NCI-H2107 treated with DMSO at 0.1 percent for 48 hours (cell line): Measurements from ENCODE around the gene ATP13A2.
A peak's percentile ranks its signal among the peaks of the same experiment; 100 is the strongest.
"Not testable (repeated sequence)": the region's sequence is repeated elsewhere in the genome, so short reads cannot be mapped to it uniquely, and the experiment has no call there.

Experiments used
- DNase-seq: peaks from one replicate; lab custom pipeline; 2025; ENCODE audit not compliant: unreplicated experiment; lab: John Stamatoyannopoulos, UW

Gene ATP13A2

DNA sequence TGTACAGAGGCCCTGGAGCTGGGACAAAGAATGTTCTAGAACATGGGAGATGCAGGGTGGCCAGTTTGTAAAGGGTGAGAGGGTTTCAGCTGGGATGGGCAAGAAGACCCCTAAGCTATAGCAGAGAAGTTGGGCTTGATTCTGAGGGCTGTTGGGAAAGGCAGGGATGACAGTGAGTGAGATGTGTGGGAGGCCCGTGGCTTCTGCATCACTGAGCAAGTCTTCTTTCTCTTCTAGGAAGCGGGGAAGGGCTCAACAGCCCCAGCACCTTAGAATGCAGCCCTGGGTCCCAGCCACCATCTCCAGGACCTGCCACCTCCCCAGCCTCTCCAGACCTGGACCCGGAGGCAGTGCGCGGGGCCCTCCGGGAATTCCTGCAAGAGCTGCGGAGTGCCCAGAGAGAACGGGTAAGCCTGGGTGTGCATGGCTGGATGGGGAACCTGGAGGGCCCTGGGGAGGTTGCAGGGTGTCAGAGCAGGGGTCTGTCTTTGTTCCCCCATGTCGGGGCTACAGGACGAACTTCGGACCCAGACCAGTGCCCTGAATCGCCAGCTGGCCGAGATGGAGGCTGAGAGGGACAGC, 46.2 kb downstream of the ATP13A2 start:
- no peak for DNase-seq

DNA sequence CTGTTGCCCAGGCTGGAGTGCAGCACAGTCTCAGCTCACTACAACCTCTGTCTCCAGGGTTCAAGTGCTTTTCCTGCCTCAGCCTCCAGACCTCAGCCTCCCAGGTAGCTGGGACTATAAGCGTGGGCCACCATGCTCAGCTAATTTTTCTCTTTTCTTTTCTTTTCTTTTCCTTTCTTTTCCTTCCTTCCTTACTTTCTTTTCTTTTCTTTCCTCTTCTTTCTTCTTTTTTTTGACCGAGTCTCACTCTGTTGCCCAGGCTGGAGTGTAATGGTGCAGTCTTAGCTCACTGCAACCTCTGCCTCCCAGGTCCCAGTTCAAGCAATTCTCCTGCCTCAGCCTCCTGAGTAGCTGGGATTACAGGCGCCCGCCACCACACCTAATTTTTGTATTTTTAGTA, 47.6 kb downstream of the ATP13A2 start:
- DNase-seq, result not testable (repeated sequence)

DNA sequence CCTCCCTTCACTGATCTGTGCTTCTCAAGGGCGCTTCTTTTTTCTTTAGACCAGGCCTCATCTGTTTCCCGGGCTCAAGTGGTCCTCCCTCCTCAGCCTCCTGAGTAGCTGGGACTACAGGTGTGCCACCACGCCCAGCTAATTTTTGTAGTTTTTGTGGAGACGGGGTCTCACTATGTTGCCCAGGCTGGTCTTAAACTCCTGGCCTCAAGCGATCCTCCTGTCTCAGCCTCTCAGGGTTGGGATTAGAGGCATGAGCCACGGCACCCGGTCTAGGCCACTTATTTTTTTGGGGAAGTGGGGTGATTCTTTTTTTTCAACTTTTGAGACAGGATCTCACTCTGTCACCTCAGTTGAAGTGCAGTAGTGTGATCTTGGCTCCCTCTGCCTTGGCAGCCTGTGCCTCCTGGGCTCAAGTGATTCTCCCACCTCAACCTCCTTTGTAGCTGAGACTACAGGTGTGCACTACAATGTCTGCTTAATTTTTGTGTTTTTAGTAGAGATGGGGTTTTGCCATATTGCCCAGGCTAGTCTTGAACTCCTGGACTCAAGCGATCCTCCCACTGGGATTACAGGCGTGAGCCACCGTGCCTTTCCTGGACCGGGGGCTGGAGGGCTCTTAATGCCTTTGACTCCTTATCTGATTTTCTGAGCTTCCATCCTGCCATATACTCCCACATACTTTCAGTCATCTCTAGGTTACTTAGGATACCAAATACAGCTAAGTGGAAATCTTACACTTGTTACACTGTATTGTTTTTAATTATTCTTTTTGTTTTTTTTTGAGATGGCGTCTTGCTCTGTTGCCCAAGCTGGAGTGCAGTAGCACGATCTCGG, 50.2 kb downstream of the ATP13A2 start:
- DNase-seq, result no peak

DNA sequence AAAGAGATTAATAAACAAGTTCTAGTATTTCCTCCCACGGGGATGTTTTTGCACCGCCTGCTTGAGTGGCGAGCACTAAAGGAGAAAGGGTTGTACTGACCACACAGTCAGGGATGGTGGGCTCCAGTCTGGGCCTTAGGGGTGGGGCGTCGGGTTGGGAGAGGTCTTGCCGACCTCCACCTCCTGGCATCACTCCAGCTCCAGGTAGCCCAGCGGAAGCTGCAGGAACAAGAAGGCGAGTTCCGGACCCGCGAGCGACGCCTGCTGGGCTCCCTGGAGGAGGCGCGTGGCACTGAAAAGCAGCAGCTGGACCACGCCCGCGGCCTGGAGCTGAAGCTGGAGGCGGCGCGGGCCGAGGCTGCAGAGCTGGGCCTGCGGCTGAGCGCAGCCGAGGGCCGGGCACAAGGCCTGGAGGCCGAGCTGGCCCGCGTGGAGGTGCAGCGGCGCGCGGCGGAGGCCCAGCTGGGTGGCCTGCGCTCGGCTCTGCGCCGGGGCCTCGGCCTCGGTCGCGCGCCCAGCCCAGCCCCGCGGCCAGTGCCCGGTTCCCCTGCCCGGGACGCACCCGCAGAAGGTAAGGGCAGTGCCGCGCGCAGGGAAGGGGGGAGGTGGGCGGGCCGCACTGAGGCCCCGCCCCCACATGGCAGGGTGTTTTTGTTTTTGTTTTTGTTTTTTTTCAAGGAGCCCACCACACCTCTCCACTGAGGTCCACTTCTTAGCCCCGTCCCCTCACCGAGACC, 51.0 kb downstream of the ATP13A2 start:
- peak; percentile 19 for DNase-seq

DNA sequence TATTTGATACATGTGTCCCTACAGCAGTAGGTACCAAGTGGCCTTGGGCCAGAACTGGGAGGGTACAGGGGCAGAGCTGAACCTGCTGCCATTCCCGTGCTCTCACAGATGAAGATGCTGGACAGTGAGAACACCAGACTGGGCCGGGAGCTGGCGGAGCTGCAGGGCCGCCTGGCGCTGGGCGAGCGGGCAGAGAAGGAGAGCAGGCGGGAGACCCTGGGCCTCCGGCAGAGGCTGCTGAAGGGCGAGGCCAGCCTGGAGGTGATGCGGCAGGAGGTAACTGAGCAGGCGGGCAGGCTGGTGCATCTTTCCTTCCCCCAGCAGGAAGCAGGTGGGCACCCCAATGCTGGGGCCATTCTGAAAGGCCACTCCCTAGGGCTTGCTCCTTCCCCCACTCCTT, 53.3 kb downstream of the ATP13A2 start:
- DNase-seq, result no peak

DNA sequence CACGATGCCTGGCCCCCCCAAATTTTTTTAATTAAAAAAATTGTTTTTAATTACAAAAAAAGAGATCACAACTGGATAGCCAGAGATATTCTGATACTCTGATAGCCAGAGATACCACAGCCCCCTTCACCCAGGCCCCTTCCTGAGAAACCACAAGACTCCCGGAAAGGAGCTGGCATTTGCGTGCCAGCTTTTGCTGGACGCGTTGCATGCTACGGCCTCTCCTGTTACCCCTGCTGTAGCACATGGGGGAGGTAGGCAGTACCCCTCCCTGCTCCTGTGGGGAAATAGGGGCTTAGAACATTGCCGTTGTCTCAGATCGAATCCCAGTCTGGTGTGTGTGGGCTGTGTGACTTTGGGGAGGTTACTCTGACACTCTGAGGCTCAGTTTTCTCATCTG, 54.0 kb downstream of the ATP13A2 start:
- DNase-seq, result no peak

DNA sequence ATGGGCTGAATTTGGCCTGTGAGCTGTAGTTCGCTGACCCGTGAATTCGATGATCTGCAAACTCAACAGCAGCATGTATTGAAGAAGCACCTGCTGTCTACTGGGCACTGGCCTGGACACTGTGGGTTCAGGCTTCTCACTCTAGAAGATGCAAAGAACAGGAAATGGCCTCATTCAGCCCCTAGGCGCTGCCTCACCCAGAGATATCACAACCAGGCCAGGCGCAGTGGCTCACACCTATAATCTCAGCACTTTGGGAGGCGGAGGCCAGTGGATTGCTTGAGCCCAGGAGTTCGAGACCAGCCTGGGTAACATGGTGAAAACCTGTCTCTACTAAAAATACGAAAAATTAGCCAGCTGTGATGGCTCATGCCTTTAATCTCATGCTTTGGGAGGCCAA, 55.0 kb downstream of the ATP13A2 start:
- no peak for DNase-seq

DNA sequence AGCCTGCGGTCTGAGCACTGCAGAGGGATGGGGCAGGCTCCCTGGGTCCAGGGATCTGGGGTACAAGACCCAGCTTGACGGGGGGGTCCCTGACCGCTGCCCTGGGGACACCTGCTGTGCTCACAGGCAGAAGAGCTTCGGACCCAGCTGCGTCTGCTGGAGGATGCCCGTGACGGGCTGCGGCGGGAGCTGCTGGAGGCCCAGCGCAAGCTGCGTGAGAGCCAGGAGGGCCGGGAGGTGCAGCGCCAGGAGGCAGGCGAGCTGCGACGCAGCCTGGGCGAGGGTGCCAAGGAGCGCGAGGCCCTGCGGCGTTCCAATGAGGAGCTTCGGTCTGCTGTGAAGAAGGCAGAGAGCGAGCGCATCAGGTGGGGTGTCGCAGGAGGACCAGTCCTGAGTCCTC, 56.5 kb downstream of the ATP13A2 start:
- DNase-seq, result no peak

DNA sequence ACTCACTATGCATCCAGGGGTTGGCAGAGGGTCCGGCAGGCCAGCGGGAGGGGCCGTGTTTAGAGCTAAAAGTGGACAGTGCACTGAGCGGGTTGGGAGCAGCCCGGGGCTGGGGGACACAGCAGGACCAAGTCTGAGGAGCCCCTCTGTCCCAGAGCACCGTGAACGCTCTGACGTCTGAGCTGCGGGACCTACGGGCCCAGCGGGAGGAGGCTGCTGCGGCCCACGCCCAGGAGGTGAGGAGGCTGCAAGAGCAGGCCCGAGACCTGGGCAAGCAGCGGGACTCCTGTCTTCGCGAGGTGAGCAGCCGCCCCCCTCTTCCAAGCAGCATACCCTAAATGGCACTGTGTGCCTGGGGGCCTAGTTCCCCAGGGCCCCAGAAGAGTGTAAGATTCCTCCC, 57.1 kb downstream of the ATP13A2 start:
- no peak for DNase-seq

DNA sequence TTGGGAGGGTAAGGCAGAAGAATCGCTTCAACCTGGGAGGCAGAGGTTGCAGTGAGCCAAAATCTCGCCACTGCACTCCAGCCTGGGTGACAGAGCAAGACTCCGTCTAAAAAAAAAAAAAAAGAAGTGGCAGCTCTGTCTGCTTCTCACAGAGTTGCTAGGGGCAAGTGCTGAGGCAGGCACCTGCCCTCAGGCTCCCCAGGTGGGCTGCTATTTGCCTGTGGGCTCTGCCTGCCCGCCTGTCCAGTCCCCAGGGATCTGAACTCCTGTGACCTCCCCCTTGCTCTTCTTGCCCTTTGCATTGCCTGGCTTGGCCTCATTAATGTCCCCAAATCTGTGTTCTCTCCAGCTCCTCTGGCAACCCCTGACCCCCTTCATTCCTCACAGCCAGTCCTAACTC, 59.4 kb downstream of the ATP13A2 start:
- DNase-seq, result not testable (repeated sequence)

DNA sequence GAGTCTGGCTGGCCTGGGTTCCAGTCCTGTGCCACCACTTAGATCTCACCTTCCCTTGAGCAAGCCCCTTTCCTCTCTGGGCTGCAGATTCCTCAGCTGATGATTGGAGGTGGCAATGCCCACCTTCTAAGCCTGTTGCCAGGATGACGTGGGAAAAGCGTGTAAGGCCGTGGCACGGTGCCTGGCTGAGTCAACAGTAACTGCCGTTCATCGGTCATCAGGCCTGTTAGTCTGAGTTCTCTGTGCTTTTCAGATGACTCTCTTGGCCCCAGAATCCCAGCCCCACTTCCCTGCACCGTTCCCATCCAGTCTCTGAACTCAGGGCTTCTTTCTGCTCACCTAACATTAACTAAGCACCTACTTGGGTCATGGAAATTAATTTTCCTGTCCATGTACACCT, 62.7 kb downstream of the ATP13A2 start:
- not testable (repeated sequence) for DNase-seq

DNA sequence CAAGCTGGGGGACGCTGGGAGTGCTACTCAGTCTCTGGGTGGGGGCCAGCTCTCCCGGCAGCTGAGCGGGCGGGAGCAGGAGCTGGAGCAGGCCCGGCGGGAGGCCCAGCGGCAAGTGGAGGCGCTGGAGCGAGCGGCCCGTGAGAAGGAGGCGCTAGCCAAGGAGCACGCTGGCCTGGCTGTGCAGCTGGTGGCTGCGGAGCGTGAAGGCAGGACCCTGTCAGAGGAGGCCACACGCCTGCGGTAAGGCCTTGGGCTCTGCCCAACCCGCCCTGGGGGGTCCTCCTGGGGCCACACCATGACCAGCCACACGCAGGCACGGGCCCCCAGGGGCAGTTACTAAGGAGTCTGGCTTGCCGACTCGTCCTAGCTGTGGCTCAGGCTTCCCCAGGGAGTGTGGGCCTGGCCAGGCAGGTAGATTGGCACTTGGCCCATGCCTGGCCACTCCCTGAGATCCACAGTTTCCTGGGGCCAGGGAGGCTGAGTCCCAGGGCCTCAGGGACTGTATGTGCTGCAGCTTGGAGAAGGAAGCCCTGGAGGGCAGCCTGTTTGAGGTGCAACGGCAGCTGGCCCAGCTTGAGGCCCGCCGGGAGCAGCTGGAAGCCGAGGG, 63.3 kb downstream of the ATP13A2 start:
- peak; percentile 78 for DNase-seq

DNA sequence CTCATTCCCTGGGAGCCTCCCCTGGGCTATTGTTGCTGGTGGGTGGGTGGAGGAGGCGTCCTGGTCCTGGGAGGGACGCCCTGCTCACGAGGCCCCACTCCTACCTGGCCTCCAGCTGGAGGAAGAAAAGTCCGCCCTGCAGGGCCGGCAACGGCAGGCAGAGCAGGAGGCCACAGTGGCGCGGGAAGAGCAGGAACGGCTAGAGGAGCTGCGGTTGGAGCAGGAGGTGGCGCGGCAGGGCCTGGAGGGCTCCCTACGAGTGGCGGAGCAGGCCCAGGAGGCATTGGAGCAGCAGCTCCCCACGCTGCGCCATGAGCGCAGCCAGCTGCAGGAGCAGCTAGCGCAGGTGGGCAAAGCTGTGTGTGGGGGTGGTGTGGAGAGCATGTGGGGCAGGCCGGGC, 65.1 kb downstream of the ATP13A2 start:
- DNase-seq, result no peak

DNA sequence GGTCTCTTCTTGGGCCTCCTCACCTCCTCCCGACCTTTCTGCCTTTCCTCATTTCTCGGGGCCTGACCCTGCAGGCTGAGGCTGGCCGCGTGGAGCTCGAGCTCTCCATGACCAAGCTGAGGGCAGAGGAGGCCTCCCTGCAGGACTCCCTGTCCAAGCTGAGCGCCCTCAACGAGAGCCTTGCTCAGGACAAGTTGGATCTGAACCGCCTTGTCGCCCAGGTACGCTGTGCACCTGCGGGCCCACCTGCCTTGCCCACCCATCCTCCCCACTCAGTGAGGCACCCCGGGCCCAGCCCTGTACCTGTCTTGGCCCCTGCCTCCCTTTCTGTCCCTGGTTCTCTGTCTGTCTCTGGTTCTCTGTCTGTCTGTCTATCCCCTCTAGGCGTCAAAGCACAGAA, 65.5 kb downstream of the ATP13A2 start:
- not testable (repeated sequence) for DNase-seq

DNA sequence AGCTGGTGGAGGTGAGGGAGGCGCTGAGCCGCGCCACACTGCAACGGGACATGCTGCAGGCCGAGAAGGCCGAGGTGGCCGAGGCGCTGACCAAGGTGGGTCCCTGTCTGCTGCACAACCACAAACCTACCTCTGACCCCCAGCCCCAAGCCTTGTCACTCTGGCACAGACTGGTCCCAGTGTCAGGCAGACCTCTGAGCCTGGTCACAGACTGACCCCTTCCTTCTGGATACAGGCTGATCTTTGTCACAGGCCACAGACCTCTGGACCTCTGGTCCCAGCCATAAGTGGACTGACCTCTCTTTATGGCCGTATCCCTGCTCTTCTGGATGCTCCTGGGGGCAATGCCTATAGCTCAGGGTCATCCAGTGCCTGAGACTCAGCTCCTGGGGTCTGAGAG, 66.2 kb downstream of the ATP13A2 start:
- not testable (repeated sequence) for DNase-seq

DNA sequence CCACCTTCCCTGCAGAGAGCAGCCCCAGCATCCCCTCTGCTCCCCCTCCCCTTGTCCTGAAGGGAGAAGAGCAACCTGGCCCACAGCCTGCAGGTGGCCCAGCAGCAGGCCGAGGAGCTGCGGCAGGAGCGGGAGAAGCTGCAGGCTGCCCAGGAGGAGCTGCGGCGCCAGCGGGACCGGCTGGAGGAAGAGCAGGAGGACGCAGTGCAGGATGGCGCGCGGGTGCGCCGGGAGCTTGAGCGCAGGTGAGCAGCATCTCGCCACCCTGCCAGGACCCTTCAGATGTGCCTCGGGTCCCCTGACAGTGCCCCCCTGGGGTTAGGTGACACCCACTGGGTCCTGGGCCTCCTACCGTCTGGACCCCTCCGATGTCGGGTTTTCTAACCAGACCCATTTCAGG, 67.7 kb downstream of the ATP13A2 start:
- DNase-seq, result no peak

DNA sequence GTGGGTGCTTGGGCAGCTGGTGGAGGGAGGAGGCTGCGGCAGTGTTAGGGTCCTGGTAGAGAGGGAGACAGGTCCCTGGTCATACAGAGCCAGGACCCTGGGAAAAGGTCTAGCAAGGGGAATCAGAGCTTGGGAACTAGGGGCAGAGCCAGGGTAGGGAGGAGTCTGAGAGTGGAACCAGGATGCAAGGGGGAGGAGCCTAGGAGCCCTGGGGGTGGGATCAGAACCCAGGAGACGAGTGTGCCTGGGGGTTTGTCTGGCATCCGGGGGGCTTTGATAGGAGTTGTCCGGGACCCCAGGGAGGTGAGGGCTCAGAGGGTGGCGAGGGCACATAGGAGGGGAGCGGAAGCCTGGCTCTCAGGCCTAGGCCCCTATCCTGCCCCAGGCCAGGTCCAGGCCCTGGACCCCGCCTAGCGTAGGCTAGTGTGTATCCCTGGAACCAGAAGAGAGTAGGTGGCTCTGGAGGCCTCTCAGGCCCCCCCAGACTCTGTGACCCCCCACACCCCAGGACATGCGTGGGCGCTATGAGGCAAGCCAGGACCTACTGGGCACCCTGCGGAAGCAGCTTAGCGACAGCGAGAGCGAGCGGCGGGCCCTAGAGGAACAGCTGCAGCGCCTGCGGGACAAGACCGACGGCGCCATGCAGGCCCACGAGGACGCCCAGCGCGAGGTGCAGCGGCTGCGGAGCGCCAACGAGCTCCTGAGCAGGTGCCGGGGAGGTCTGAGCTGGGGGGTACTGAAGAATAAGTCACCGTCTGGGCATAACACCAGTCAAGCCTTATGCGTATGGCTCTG, 72.1 kb downstream of the ATP13A2 start:
- DNase-seq, result not testable (repeated sequence)

DNA sequence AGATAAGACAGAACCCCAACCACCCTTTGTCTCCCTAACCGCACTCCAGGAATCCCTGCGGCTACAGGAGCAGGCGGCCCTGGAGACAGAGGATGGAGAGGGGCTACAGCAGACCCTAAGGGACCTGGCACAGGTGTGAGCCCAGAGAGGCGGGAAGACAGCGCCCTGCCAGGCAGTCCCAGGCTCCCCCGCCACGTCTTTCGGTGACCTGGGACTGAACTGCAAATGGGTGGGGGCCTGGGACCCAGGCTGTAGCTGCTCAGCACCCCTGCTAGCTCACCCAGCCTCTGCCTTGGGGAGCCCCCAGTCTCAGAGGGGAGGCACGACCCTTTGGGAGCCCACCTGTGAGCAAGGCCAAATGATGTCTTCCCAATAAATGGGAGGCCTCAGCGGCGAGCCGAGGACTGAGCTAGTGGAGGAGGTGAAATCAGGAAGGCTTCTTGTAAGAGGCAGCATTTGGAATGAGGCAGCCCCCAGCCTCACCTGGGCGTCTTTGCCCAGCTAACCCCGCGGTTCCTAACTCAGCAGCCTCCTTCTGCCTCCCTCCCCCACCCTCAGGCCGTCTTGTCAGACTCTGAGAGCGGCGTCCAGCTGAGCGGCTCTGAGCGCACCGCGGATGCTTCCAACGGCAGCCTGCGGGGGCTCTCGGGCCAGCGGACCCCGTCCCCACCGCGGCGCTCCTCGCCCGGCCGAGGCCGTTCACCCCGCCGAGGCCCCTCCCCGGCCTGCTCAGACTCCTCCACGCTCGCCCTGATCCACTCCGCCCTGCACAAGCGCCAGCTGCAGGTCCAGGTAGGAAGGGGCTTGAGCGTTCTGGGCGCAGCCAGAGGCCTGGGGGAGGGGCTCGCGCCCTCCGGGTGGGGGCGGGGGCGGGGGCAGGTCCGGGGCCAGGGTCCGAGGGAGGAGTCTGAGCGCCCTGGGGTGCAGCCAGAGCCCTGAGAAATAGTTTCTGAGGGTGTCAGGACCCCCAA, 73.1 kb downstream of the ATP13A2 start:
- no peak for DNase-seq

DNA sequence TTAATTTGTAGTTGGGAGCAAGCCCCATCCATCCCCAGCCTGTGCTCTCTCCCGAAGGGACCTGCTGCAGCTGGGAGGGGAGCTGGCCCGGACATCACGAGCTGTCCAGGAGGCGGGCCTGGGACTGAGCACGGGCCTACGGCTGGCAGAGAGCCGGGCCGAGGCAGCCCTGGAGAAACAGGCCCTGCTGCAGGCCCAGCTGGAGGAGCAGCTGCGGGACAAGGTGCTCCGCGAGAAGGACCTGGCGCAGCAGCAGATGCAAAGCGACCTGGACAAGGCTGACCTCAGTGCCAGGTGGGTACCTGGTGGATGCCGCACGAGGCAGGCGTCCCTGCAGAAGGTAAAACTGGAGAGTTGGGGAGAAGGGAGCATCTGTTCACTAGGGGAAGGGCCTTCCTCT, 75.1 kb downstream of the ATP13A2 start:
- DNase-seq, result not testable (repeated sequence)
